Liver (tissue), 9 donors: ENCODE data around the gene RXRB. TPM values are rescaled to one million over a fixed set of nuclear protein-coding genes. Genes with fewer than 3 reads are reported as not detected.

Source experiments
- DNase-seq: peaks from one replicate; pipeline ENCODE4 v3.0.0-alpha.2; 2017; ENCODE audit warnings: low spot score
- H3K27ac ChIP-seq, 2 donors: one replicate each; pipeline ENCODE4 v1.7.0; 2013; ENCODE audit warnings: inconsistent platforms in 2 of 2, low read length in 2 of 2, control low read depth in 1 of 2, low read depth in 1 of 2, mild to moderate bottlenecking in 1 of 2
- H3K27me3 ChIP-seq, 4 donors: one replicate each; pipeline versions ENCODE4 v1.6.1 to v1.7.0; 2013; ENCODE audit warnings: low read length in 3 of 4, inconsistent platforms in 1 of 4, mild to moderate bottlenecking in 1 of 4, moderate library complexity in 1 of 4; ENCODE audit not compliant: control insufficient read depth in 4 of 4, insufficient read depth in 4 of 4
- H3K36me3 ChIP-seq, 4 donors: one replicate each; pipeline versions ENCODE4 v1.6.1 to v1.7.0; 2013; ENCODE audit warnings: low read length in 3 of 4, mild to moderate bottlenecking in 3 of 4, low read depth in 1 of 4, moderate library complexity in 1 of 4; ENCODE audit not compliant: control insufficient read depth in 4 of 4, insufficient read depth in 3 of 4
- H3K4me1 ChIP-seq, 4 donors: one replicate each; pipeline versions ENCODE4 v1.6.1 to v1.7.0; 2013; ENCODE audit warnings: low read length in 3 of 4, mild to moderate bottlenecking in 3 of 4, moderate library complexity in 1 of 4; ENCODE audit not compliant: control insufficient read depth in 4 of 4, insufficient read depth in 4 of 4
- H3K4me3 ChIP-seq, 3 donors: one replicate each; pipeline versions ENCODE4 v1.6.1 to v1.7.0; 2013; ENCODE audit warnings: low read length in 3 of 3, control low read depth in 1 of 3, low read depth in 1 of 3, mild to moderate bottlenecking in 1 of 3
- H3K9ac ChIP-seq, 2 donors: one replicate each; pipeline ENCODE4 v1.7.0; 2013; ENCODE audit warnings: low read length in 2 of 2, mild to moderate bottlenecking in 2 of 2, moderate library complexity in 2 of 2, control low read depth in 1 of 2, low read depth in 1 of 2
- H3K9me3 ChIP-seq, 4 donors: one replicate each; pipeline versions ENCODE4 v1.6.1 to v1.7.0; 2013; ENCODE audit warnings: low read length in 3 of 4; ENCODE audit not compliant: control insufficient read depth in 4 of 4
- EGR1 ChIP-seq, 2 donors: IDR thresholded peaks; 2 replicates each; pipeline ENCODE4 v1.6.1; 2016 to 2018; ENCODE audit warnings: antibody characterized with exemption in 2 of 2, low read depth in 2 of 2
- FOXA1 ChIP-seq: IDR thresholded peaks from 2 replicates; pipeline ENCODE4 v1.6.1; 2016; ENCODE audit warnings: antibody characterized with exemption
- FOXA2 ChIP-seq: IDR thresholded peaks from 2 replicates; pipeline ENCODE4 v1.6.1; 2016; ENCODE audit warnings: antibody characterized with exemption
- GABPA ChIP-seq, 2 donors: IDR thresholded peaks in 1 of 2; conservative IDR thresholded peaks in 1 of 2; 2 replicates each; pipeline ENCODE4 v1.6.1; 2016; ENCODE audit warnings: antibody characterized with exemption in 2 of 2, mild to moderate bottlenecking in 1 of 2, moderate library complexity in 1 of 2
- HNF4A ChIP-seq, 2 donors: conservative IDR thresholded peaks; 2 replicates each; pipeline ENCODE4 v1.6.1; 2016; ENCODE audit warnings: antibody characterized with exemption in 2 of 2, mild to moderate bottlenecking in 2 of 2
- HNF4G ChIP-seq: IDR thresholded peaks from 2 replicates; pipeline ENCODE4 v1.6.1; 2016; ENCODE audit warnings: antibody characterized with exemption
- JUND ChIP-seq, 2 donors: IDR thresholded peaks; 2 replicates each; pipeline ENCODE4 v1.6.1; 2016; ENCODE audit warnings: antibody characterized with exemption in 2 of 2
- NR2F2 ChIP-seq: IDR thresholded peaks from 2 replicates; pipeline ENCODE4 v1.6.1; 2016; ENCODE audit warnings: antibody characterized with exemption
- RAD21 ChIP-seq, 2 donors: IDR thresholded peaks; 2 replicates each; pipeline ENCODE4 v1.6.1; 2016; ENCODE audit warnings: antibody characterized with exemption in 2 of 2, mild to moderate bottlenecking in 2 of 2
- RXRA ChIP-seq, 2 donors: IDR thresholded peaks; 2 replicates each; pipeline ENCODE4 v1.6.1; 2017 to 2018; ENCODE audit warnings: antibody characterized with exemption in 2 of 2, mild to moderate bottlenecking in 1 of 2
- SP1 ChIP-seq: IDR thresholded peaks from 2 replicates; pipeline ENCODE4 v1.6.1; 2018; ENCODE audit warnings: antibody characterized with exemption, mild to moderate bottlenecking
- TAF1 ChIP-seq: conservative IDR thresholded peaks from 2 replicates; pipeline ENCODE4 v1.6.1; 2016; ENCODE audit warnings: antibody characterized with exemption, mild to moderate bottlenecking
- YY1 ChIP-seq: IDR thresholded peaks from 2 replicates; pipeline ENCODE4 v1.6.1; 2016; ENCODE audit warnings: antibody characterized with exemption, mild to moderate bottlenecking
- WGBS: extraction: QIAGEN DNeasy Blood & Tissue Kit; methylation state at CpG from one replicate; pipeline ENCODE4 v1.1.7; 2013; 5-methylcytosine and 5-hydroxymethylcytosine counted together
- polyA plus RNA-seq, 2 donors: library from polyadenylated mRNA; stranded (reverse) in 1 of 2; unstranded in 1 of 2; fragments of 200-250 nt in 1 of 2; fragments of >200 nt in 1 of 2; fragmentation: Nextera tagmentation in 1 of 2; extraction: Ambion mirVana in 1 of 2; gene quantifications; one replicate each; pipeline versions ENCODE4 v1.2.1 to v1.2.3, GENCODE V29; 2013 to 2015
- total RNA-seq, 2 donors: library from RNA; depleted of rRNA; stranded (reverse); fragments of >200 nt; gene quantifications; one replicate each; pipeline ENCODE4 v1.2.3, GENCODE V29; 2014
- TF ChIP-seq, protein P1 (sequence below): fragments of 150-350 bp; IDR thresholded peaks from 2 replicates; pipeline ENCODE4 v1.5.1; 2017; ENCODE audit warnings: improper control_type of control experiment, low read depth, low read length; ENCODE audit not compliant: missing input control
- TF ChIP-seq, protein P2 (sequence below): IDR thresholded peaks from 2 replicates; pipeline ENCODE4 v1.6.1; 2016; ENCODE audit warnings: antibody characterized with exemption
- TF ChIP-seq, protein P3 (sequence below): IDR thresholded peaks from 2 replicates; pipeline ENCODE4 v1.6.1; 2016; ENCODE audit warnings: antibody characterized with exemption
- TF ChIP-seq, protein P4 (sequence below): IDR thresholded peaks from 2 replicates; pipeline ENCODE4 v1.6.1; 2016; ENCODE audit warnings: antibody characterized with exemption, mild to moderate bottlenecking
- TF ChIP-seq, protein P5 (sequence below): IDR thresholded peaks from 2 replicates; pipeline ENCODE4 v1.6.1; 2016; ENCODE audit warnings: antibody characterized with exemption
- donor health status: healthy.
- donor health status: healthy.
- donor health status: healthy.
- donor health status: healthy.
- donor health status: healthy.

Gene RXRB
- total and polyA plus RNA-seq, 4 donors, result 7.7 to 19.4 (median 11.7) TPM

DNA sequence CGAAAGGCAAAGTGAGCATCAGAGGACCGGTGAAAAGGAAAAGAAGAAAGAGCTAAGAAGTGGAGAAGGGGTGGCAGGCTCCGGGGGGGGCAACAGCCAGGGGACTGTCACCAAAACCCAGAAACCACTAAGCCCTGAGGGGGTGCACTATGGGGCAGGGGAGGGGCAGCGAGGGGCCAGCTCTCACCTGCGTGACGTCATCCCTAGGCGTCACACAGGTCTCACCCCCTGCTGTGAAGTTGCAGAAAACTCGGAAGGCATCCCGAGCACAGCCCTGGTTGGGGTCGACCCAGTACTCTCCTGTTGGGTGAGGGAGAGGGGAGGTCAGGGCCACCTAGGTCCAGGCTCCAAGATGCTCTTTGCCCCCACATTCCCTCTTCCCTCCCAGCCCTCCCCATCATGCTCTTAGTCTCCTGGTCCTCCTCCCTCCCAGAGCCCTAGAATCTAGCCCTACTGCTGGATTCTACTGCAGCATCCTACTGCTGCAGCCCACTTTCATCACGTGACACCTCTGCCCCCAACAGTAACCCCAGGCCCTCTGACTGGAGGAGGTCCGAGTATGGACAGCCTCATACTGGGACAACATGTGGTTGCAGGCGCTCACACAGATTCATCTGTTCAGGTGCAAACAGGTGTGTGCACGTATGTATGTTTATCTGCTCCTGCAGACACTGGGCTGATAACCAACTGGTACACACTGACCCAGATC, 35.6 kb downstream of the RXRB start:
- no peak overlapping the region for H3K27ac ChIP-seq
- WGBS, result 62% methylated on average over 14 of the region's 14 CpGs
- no peaks in the 10 kb centered on the region for H3K36me3 ChIP-seq
- H3K9me3 ChIP-seq, result no peaks in the 10 kb centered on the region
- no peaks in the 10 kb centered on the region for H3K27me3 ChIP-seq
- H3K4me1 ChIP-seq, result peaks cover 1 to 11% (median 5%) of the 10 kb centered on the region in 4 donors
- no peak overlapping the region for H3K9ac ChIP-seq
- H3K4me3 ChIP-seq, result no peak overlapping the region
- no peak for DNase-seq
- TF ChIP-seq EGR1 (IDR thresholded peaks at IDR 0.05; ENCODE audit: low read depth in 2 of 2) (no peak), SP1 (no peak), YY1 (no peak), GABPA (IDR thresholded peaks at IDR 0.05 in 1 of 2, conservative IDR thresholded peaks at IDR 0.05 in 1 of 2) (no peak), TAF1 (no peak), HNF4A (conservative IDR thresholded peaks at IDR 0.05) (no peak), RXRA (IDR thresholded peaks at IDR 0.05) (no peak), RAD21 (IDR thresholded peaks at IDR 0.05) (no peak)
- TF ChIP-seq, protein P1, sequence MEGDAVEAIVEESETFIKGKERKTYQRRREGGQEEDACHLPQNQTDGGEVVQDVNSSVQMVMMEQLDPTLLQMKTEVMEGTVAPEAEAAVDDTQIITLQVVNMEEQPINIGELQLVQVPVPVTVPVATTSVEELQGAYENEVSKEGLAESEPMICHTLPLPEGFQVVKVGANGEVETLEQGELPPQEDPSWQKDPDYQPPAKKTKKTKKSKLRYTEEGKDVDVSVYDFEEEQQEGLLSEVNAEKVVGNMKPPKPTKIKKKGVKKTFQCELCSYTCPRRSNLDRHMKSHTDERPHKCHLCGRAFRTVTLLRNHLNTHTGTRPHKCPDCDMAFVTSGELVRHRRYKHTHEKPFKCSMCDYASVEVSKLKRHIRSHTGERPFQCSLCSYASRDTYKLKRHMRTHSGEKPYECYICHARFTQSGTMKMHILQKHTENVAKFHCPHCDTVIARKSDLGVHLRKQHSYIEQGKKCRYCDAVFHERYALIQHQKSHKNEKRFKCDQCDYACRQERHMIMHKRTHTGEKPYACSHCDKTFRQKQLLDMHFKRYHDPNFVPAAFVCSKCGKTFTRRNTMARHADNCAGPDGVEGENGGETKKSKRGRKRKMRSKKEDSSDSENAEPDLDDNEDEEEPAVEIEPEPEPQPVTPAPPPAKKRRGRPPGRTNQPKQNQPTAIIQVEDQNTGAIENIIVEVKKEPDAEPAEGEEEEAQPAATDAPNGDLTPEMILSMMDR, result no peak
- TF ChIP-seq, protein P2, sequence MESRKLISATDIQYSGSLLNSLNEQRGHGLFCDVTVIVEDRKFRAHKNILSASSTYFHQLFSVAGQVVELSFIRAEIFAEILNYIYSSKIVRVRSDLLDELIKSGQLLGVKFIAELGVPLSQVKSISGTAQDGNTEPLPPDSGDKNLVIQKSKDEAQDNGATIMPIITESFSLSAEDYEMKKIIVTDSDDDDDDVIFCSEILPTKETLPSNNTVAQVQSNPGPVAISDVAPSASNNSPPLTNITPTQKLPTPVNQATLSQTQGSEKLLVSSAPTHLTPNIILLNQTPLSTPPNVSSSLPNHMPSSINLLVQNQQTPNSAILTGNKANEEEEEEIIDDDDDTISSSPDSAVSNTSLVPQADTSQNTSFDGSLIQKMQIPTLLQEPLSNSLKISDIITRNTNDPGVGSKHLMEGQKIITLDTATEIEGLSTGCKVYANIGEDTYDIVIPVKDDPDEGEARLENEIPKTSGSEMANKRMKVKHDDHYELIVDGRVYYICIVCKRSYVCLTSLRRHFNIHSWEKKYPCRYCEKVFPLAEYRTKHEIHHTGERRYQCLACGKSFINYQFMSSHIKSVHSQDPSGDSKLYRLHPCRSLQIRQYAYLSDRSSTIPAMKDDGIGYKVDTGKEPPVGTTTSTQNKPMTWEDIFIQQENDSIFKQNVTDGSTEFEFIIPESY, result no peak
- TF ChIP-seq, protein P3, sequence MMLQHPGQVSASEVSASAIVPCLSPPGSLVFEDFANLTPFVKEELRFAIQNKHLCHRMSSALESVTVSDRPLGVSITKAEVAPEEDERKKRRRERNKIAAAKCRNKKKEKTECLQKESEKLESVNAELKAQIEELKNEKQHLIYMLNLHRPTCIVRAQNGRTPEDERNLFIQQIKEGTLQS, result no peak

DNA sequence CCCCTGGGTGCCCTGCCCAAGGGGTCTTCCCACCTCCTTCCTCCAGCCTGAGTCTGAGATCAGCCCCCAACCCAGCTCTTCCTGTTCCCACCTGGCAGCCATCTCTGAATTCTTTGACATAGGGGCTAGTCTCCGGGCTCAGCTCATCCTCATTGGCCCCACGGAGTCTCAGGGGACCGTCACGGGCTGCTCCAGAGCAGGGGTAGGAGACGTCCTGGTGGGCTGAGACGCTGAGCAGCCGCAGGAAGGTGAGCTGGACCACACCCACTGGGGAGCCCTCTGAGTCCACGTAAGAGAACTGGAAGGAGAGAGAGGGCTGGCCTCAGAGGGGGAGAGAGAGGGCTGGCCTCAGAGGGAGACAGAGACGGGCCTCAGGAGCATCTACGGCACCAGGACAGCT, 36.3 kb downstream of the RXRB start:
- no peak overlapping the region for H3K9ac ChIP-seq
- H3K27me3 ChIP-seq, result no peaks in the 10 kb centered on the region
- H3K36me3 ChIP-seq, result no peaks in the 10 kb centered on the region
- no peak for DNase-seq
- peaks cover 1 to 11% (median 5%) of the 10 kb centered on the region in 4 donors for H3K4me1 ChIP-seq
- H3K4me3 ChIP-seq, result no peak overlapping the region
- TF ChIP-seq, protein P4, sequence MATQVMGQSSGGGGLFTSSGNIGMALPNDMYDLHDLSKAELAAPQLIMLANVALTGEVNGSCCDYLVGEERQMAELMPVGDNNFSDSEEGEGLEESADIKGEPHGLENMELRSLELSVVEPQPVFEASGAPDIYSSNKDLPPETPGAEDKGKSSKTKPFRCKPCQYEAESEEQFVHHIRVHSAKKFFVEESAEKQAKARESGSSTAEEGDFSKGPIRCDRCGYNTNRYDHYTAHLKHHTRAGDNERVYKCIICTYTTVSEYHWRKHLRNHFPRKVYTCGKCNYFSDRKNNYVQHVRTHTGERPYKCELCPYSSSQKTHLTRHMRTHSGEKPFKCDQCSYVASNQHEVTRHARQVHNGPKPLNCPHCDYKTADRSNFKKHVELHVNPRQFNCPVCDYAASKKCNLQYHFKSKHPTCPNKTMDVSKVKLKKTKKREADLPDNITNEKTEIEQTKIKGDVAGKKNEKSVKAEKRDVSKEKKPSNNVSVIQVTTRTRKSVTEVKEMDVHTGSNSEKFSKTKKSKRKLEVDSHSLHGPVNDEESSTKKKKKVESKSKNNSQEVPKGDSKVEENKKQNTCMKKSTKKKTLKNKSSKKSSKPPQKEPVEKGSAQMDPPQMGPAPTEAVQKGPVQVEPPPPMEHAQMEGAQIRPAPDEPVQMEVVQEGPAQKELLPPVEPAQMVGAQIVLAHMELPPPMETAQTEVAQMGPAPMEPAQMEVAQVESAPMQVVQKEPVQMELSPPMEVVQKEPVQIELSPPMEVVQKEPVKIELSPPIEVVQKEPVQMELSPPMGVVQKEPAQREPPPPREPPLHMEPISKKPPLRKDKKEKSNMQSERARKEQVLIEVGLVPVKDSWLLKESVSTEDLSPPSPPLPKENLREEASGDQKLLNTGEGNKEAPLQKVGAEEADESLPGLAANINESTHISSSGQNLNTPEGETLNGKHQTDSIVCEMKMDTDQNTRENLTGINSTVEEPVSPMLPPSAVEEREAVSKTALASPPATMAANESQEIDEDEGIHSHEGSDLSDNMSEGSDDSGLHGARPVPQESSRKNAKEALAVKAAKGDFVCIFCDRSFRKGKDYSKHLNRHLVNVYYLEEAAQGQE, result no peak
- TF ChIP-seq HNF4G (no peak), FOXA1 (no peak), RXRA (IDR thresholded peaks at IDR 0.05) (no peak), YY1 (no peak), JUND (IDR thresholded peaks at IDR 0.05) (no peak), FOXA2 (no peak), NR2F2 (no peak), GABPA (IDR thresholded peaks at IDR 0.05 in 1 of 2, conservative IDR thresholded peaks at IDR 0.05 in 1 of 2) (no peak), TAF1 (no peak), SP1 (no peak), EGR1 (IDR thresholded peaks at IDR 0.05; ENCODE audit: low read depth in 2 of 2) (no peak), HNF4A (conservative IDR thresholded peaks at IDR 0.05) (no peak)
- TF ChIP-seq, protein P1, result no peak
- TF ChIP-seq, protein P3, result no peak
- TF ChIP-seq, protein P5, sequence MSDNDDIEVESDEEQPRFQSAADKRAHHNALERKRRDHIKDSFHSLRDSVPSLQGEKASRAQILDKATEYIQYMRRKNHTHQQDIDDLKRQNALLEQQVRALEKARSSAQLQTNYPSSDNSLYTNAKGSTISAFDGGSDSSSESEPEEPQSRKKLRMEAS, result no peak
- H3K27ac ChIP-seq, result no peak overlapping the region
- 70% methylated on average over 10 of the region's 10 CpGs for WGBS
- no peaks in the 10 kb centered on the region for H3K9me3 ChIP-seq
